Measurements from ENCODE around the gene ASB1. TPM values are rescaled to one million over a fixed set of nuclear protein-coding genes. Genes with fewer than 3 reads are reported as not detected.

The ASB1 gene
- total and polyA plus RNA-seq, 2 donors (not counting 1 experiment from before 2014, with no cell fraction given) = 19.3 to 40.6 TPM

- H3K9ac ChIP-seq (ENCODE audit: insufficient read depth, low read length) = no peak overlapping the region
- no peak for DNase-seq (ENCODE audit: low read depth in 2 of 2)
- no peaks in the 10 kb centered on the region for H3K79me2 ChIP-seq (ENCODE audit: control insufficient read depth, insufficient read depth, low read length)
- no peaks in the 10 kb centered on the region for H3K27me3 ChIP-seq (ENCODE audit: control insufficient read depth, insufficient read depth, low read length)
- no peak overlapping the region for H3K4me3 ChIP-seq (replicated peaks in 1 of 4; ENCODE audit: control extremely low read depth in 1 of 4, insufficient read depth in 1 of 4, low read depth in 3 of 4, low read length in 4 of 4)
- TF ChIP-seq EZH2 (IDR thresholded peaks at IDR 0.05; ENCODE audit: low read length, missing control alignments) (no peak), CTCF (conservative IDR thresholded peaks at IDR 0.05 in 1 of 2, IDR thresholded peaks at IDR 0.05 in 1 of 2; ENCODE audit: low read depth in 1 of 2, low read length in 2 of 2) (no peak)
- no peaks in the 10 kb centered on the region for H3K4me1 ChIP-seq (ENCODE audit: control insufficient read depth, extremely low read depth, insufficient read depth, low read length)
- H3K9me3 ChIP-seq (ENCODE audit: control insufficient read depth, insufficient read depth, low read depth, low read length) = peaks cover 1% of the 10 kb centered on the region
- peaks cover 4% of the 10 kb centered on the region for H3K36me3 ChIP-seq (ENCODE audit: control insufficient read depth, insufficient read depth, low read length)
- H4K20me1 ChIP-seq (ENCODE audit: control insufficient read depth, extremely low read depth, insufficient read depth, low read length) = no peaks in the 10 kb centered on the region
- no peak overlapping the region for H3K4me2 ChIP-seq (ENCODE audit: extremely low read depth, insufficient read depth, low read length)
- no peak overlapping the region for H3K27ac ChIP-seq (ENCODE audit: insufficient read depth, low read length)
- H2AFZ ChIP-seq (ENCODE audit: low read length) = no peak overlapping the region
Observed at GRCh38 chr2:238489431-238489830, 62.7 kb downstream of the ASB1 start.

DNA sequence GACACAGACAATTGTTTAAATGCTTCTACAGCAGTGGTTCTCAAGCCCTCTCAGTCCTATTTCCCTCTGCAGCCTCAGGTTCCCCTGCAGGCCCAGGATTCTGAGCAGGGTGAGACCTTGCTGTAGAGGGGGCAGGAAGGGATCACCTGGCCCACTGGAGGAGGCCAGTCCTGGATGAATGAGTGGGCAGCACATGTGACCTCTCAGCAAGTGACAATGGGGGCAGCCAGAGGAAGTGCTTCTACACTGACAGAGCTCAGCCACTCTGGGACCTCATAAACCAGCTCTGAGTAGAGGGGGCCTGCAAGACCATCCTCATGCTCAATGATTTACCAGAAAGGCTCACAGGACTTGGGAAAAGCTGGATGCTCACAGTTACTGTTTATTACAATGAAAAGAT, 63.2 kb downstream of the ASB1 start:
- Histone ChIP-seq H3K4me2 (ENCODE audit: extremely low read depth, insufficient read depth, low read length) (no peak overlapping the region), H3K27ac (ENCODE audit: insufficient read depth, low read length) (no peak overlapping the region), H3K9me3 (ENCODE audit: control insufficient read depth, insufficient read depth, low read depth, low read length) (peaks cover 1% of the 10 kb centered on the region), H3K4me1 (ENCODE audit: control insufficient read depth, extremely low read depth, insufficient read depth, low read length) (no peaks in the 10 kb centered on the region), H3K27me3 (ENCODE audit: control insufficient read depth, insufficient read depth, low read length) (no peaks in the 10 kb centered on the region), H3K9ac (ENCODE audit: insufficient read depth, low read length) (no peak overlapping the region), H4K20me1 (ENCODE audit: control insufficient read depth, extremely low read depth, insufficient read depth, low read length) (no peaks in the 10 kb centered on the region), H3K79me2 (ENCODE audit: control insufficient read depth, insufficient read depth, low read length) (no peaks in the 10 kb centered on the region), H2AFZ (ENCODE audit: low read length) (no peak overlapping the region), H3K4me3 (replicated peaks in 1 of 4; ENCODE audit: control extremely low read depth in 1 of 4, insufficient read depth in 1 of 4, low read depth in 3 of 4, low read length in 4 of 4) (no peak overlapping the region), H3K36me3 (ENCODE audit: control insufficient read depth, insufficient read depth, low read length) (peaks cover 4% of the 10 kb centered on the region)
- TF ChIP-seq EZH2 (IDR thresholded peaks at IDR 0.05; ENCODE audit: low read length, missing control alignments) = no peak
- TF ChIP-seq CTCF (conservative IDR thresholded peaks at IDR 0.05 in 1 of 2, IDR thresholded peaks at IDR 0.05 in 1 of 2; ENCODE audit: low read depth in 1 of 2, low read length in 2 of 2) = no peak
- DNase-seq (ENCODE audit: low read depth in 2 of 2) = no peak

- Histone ChIP-seq H3K9me3 (ENCODE audit: control insufficient read depth, insufficient read depth, low read depth, low read length) (no peaks in the 10 kb centered on the region), H3K36me3 (ENCODE audit: control insufficient read depth, insufficient read depth, low read length) (no peaks in the 10 kb centered on the region), H3K27ac (ENCODE audit: insufficient read depth, low read length) (no peak overlapping the region), H3K9ac (ENCODE audit: insufficient read depth, low read length) (no peak overlapping the region), H3K79me2 (ENCODE audit: control insufficient read depth, insufficient read depth, low read length) (no peaks in the 10 kb centered on the region), H3K4me2 (ENCODE audit: extremely low read depth, insufficient read depth, low read length) (no peak overlapping the region), H3K4me3 (replicated peaks in 1 of 4; ENCODE audit: control extremely low read depth in 1 of 4, insufficient read depth in 1 of 4, low read depth in 3 of 4, low read length in 4 of 4) (no peak overlapping the region), H4K20me1 (ENCODE audit: control insufficient read depth, extremely low read depth, insufficient read depth, low read length) (no peaks in the 10 kb centered on the region), H2AFZ (ENCODE audit: low read length) (no peak overlapping the region), H3K4me1 (ENCODE audit: control insufficient read depth, extremely low read depth, insufficient read depth, low read length) (no peaks in the 10 kb centered on the region), H3K27me3 (ENCODE audit: control insufficient read depth, insufficient read depth, low read length) (no peaks in the 10 kb centered on the region)
- no peak for TF ChIP-seq EZH2 (IDR thresholded peaks at IDR 0.05; ENCODE audit: low read length, missing control alignments)
- no peak for TF ChIP-seq CTCF (conservative IDR thresholded peaks at IDR 0.05 in 1 of 2, IDR thresholded peaks at IDR 0.05 in 1 of 2; ENCODE audit: low read depth in 1 of 2, low read length in 2 of 2)
- DNase-seq (ENCODE audit: low read depth in 2 of 2) = no peak
Observed at GRCh38 chr2:238492840-238493239, 66.1 kb downstream of the ASB1 start.
